ENCODE results near the gene NCF4.

The NCF4 gene

DNA sequence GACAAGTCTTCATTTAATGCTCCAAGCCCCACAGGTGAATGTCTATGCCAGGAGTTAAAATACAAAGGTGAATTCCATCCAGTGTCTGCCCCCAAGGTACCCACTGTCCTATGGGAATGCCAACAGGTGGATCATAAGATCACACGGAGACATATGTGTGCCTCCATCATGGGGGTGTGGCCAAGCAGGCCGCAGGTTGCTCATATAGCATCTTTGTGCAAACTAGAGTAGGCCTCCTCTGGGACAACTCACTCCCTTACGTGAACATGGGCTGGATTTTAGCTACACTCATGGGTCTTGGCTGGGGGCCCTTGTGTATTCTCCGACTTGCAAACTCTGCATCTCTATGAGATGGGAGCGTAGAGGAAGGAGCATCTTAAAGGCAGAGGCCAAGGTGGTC lies 6.9 kb downstream of the NCF4 start:
- H3K27ac ChIP-seq: no peak overlapping the region
- TF ChIP-seq, protein P1, sequence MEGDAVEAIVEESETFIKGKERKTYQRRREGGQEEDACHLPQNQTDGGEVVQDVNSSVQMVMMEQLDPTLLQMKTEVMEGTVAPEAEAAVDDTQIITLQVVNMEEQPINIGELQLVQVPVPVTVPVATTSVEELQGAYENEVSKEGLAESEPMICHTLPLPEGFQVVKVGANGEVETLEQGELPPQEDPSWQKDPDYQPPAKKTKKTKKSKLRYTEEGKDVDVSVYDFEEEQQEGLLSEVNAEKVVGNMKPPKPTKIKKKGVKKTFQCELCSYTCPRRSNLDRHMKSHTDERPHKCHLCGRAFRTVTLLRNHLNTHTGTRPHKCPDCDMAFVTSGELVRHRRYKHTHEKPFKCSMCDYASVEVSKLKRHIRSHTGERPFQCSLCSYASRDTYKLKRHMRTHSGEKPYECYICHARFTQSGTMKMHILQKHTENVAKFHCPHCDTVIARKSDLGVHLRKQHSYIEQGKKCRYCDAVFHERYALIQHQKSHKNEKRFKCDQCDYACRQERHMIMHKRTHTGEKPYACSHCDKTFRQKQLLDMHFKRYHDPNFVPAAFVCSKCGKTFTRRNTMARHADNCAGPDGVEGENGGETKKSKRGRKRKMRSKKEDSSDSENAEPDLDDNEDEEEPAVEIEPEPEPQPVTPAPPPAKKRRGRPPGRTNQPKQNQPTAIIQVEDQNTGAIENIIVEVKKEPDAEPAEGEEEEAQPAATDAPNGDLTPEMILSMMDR (conservative IDR thresholded peaks at IDR 0.05): no peak
- no peak for TF ChIP-seq ZFX (IDR thresholded peaks at IDR 0.05)

- TF ChIP-seq, protein P1 (conservative IDR thresholded peaks at IDR 0.05): no peak
- no peak for TF ChIP-seq ZFX (IDR thresholded peaks at IDR 0.05)
- H3K27ac ChIP-seq: no peak overlapping the region
These were observed 7.9 kb downstream of the NCF4 start for GRCh38 chr22:36868546-36869181.

GRCh38 chr22:36870250-36870649 lies 9.4 kb downstream of the NCF4 start:
- TF ChIP-seq, protein P1 (conservative IDR thresholded peaks at IDR 0.05): no peak
- no peak for TF ChIP-seq ZFX (IDR thresholded peaks at IDR 0.05)
- H3K27ac ChIP-seq: no peak overlapping the region

GRCh38 chr22:36871669-36872081 lies 10.9 kb downstream of the NCF4 start:
- no peak overlapping the region for H3K27ac ChIP-seq
- TF ChIP-seq ZFX (IDR thresholded peaks at IDR 0.05): no peak
- TF ChIP-seq, protein P1 (conservative IDR thresholded peaks at IDR 0.05): no peak

DNA sequence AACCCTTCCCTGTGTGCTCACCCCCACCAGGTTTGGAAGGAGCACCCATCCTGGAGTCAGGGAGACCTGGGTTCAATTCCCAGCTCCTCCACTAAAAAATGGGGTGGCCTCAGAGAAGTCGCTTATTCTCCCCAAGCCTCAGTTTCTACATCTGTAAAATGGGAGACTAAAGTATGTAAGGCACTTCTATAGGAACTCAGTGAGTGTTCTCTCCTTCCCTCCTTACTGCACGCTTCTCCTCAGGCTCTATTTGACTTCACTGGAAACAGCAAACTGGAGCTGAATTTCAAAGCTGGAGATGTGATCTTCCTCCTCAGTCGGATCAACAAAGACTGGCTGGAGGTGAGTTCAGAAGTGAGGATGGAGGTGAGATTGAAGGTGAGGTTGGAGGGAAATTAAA lies 11.3 kb downstream of the NCF4 start:
- no peak overlapping the region for H3K27ac ChIP-seq
- no peak for TF ChIP-seq ZFX (IDR thresholded peaks at IDR 0.05)
- TF ChIP-seq, protein P1 (conservative IDR thresholded peaks at IDR 0.05): no peak

DNA sequence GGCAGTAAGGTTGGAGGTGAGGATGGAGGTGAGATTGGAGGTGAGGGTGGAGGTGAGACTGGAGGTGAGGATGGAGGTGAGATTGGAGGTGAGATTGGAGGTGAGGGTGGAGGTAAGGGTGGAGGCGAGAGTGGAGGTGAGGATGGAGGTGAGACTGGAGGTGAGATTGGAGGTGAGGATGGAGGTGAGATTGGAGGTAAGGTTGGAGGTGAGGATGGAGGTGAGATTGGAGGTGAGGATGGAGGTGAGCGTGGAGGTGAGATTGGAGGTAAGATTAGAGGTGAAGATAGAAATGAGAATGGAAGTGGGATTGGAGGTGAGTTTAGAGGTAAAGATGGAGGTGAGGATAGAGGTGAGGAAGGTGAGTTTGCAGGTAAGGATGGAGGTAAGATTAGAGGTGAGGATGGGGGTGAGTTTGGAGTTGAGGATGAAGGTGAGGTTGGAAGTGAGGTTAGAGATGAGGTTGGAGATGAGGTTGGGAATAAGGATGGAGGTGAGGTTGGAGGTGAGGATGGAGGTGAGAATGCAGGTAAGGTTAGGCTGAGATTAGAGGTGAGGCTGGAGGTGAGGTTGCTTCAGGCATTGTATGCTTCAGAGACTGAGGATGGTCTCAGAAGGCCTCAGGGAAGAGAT lies 12.2 kb downstream of the NCF4 start:
- no peak overlapping the region for H3K27ac ChIP-seq
- TF ChIP-seq, protein P1 (conservative IDR thresholded peaks at IDR 0.05): no peak
- no peak for TF ChIP-seq ZFX (IDR thresholded peaks at IDR 0.05)

- no peak for TF ChIP-seq ZFX (IDR thresholded peaks at IDR 0.05)
- TF ChIP-seq, protein P1 (conservative IDR thresholded peaks at IDR 0.05): no peak; the same call in 1 of the 2 replicates
- H3K27ac ChIP-seq: no peak overlapping the region
These were observed 13.0 kb downstream of the NCF4 start for GRCh38 chr22:36873614-36874308.

Data from C4-2B (cell line).